HepG2 (cell line): Measurements from ENCODE around the gene ZFYVE26. TPM values are rescaled to one million over a fixed set of nuclear protein-coding genes. Genes with fewer than 3 reads are reported as not detected.

Experiments
- AKAP8 ChIP-seq: sonication (generic); formaldehyde crosslinking; IDR thresholded peaks from 2 replicates; pipeline ENCODE4 v1.5.1; 2020; ENCODE audit warnings: mild to moderate bottlenecking, missing genetic modification reagents
- CCDC6 ChIP-seq: sonication (generic); formaldehyde crosslinking; IDR thresholded peaks from 2 replicates; pipeline ENCODE4 v1.8.1; 2022; ENCODE audit warnings: mild to moderate bottlenecking, missing genetic modification reagents, moderate library complexity
- GFI1 ChIP-seq: sonication (generic); formaldehyde crosslinking; IDR thresholded peaks from 2 replicates; pipeline ENCODE4 v1.5.0; 2020; ENCODE audit warnings: missing genetic modification reagents, mild to moderate bottlenecking, borderline replicate concordance
- GTF3A ChIP-seq: sonication (generic); formaldehyde crosslinking; conservative IDR thresholded peaks from 2 replicates; pipeline ENCODE4 v1.4.0; 2020; ENCODE audit warnings: mild to moderate bottlenecking, missing genetic modification reagents
- MYNN ChIP-seq: sonication (generic); formaldehyde crosslinking; IDR thresholded peaks from 2 replicates; pipeline ENCODE4 v1.4.0; 2020; ENCODE audit warnings: mild to moderate bottlenecking, low read depth, missing genetic modification reagents
- MZF1 ChIP-seq: sonication (generic); formaldehyde crosslinking; IDR thresholded peaks from 2 replicates; pipeline ENCODE4 v1.8.1; 2023; ENCODE audit warnings: mild to moderate bottlenecking, missing genetic modification reagents, borderline replicate concordance
- RFX1 ChIP-seq: fragments of 450-650 bp; IDR thresholded peaks from 2 replicates; pipeline ENCODE4 v1.6.1; 2017
- SOX6 ChIP-seq, 2 experiments: fragments of 450-650 bp in 1 of 2; sonication (generic) in 1 of 2; formaldehyde crosslinking in 1 of 2; IDR thresholded peaks; 2 replicates each; pipeline versions ENCODE4 v1.4.0 to v1.6.1; 2017 to 2020; ENCODE audit warnings: antibody characterized with exemption in 1 of 2, mild to moderate bottlenecking in 1 of 2, missing genetic modification reagents in 1 of 2
- SP2 ChIP-seq: sonication (generic); formaldehyde crosslinking; IDR thresholded peaks from 2 replicates; pipeline ENCODE4 v1.5.1; 2020; ENCODE audit warnings: mild to moderate bottlenecking, missing genetic modification reagents
- TAF1 ChIP-seq: sonication (generic); formaldehyde crosslinking; IDR thresholded peaks from 2 replicates; pipeline ENCODE4 v1.4.0; 2020; ENCODE audit warnings: missing genetic modification reagents
- ZNF607 ChIP-seq: sonication (generic); formaldehyde crosslinking; IDR thresholded peaks from 2 replicates; pipeline ENCODE4 v1.5.1; 2020; ENCODE audit warnings: missing genetic modification reagents, mild to moderate bottlenecking, borderline replicate concordance
- ZNF670 ChIP-seq: sonication (generic); formaldehyde crosslinking; IDR thresholded peaks from 2 replicates; pipeline ENCODE4 v1.8.0; 2022; ENCODE audit warnings: mild to moderate bottlenecking, missing genetic modification reagents, borderline replicate concordance
- ZNF720 ChIP-seq: sonication (generic); formaldehyde crosslinking; IDR thresholded peaks from 2 replicates; pipeline ENCODE4 v1.4.0; 2020; ENCODE audit warnings: missing genetic modification reagents
- ZNF747 ChIP-seq: sonication (generic); formaldehyde crosslinking; IDR thresholded peaks from 2 replicates; pipeline ENCODE4 v1.8.1; 2023; ENCODE audit warnings: missing genetic modification reagents, mild to moderate bottlenecking, borderline replicate concordance
- ZNF766 ChIP-seq: sonication (generic); formaldehyde crosslinking; IDR thresholded peaks from 2 replicates; pipeline ENCODE4 v1.5.0; 2020; ENCODE audit warnings: missing genetic modification reagents, borderline replicate concordance
- polyA plus RNA-seq, 8 experiments: library from polyadenylated mRNA; depleted of rRNA in 3 of 8; stranded (reverse) in 7 of 8; unstranded in 1 of 8; fragments of >200 nt; fragmentation: Illumina TruSeq in 4 of 8; extraction: Trizol in 4 of 8; gene quantifications; 2 replicates each; pipeline versions ENCODE4 v1.2.1 to v1.2.3, GENCODE V29; 2011 to 2016; ENCODE audit warnings: low read depth in 4 of 8, missing spikeins in 1 of 8, mixed read lengths in 1 of 8; ENCODE audit not compliant: insufficient read depth in 1 of 8
- total RNA-seq, 5 experiments: library from RNA; depleted of rRNA; stranded (reverse); fragments of >200 nt; fragmentation: Illumina TruSeq; extraction: Trizol; gene quantifications; 2 replicates each; pipeline ENCODE4 v1.2.3, GENCODE V29; 2016; ENCODE audit warnings: low read depth in 1 of 5
- TF ChIP-seq, protein P1 (sequence below): IDR thresholded peaks from 2 replicates; pipeline ENCODE4 v1.6.1; 2012; ENCODE audit warnings: low read length, improper control_type of control experiment
- TF ChIP-seq, protein P2 (sequence below): sonication (generic); formaldehyde crosslinking; IDR thresholded peaks from 2 replicates; pipeline ENCODE4 v1.9.0; 2021; ENCODE audit warnings: missing genetic modification reagents, mild to moderate bottlenecking, borderline replicate concordance
- TF ChIP-seq, protein P3 (sequence below): sonication (generic); formaldehyde crosslinking; IDR thresholded peaks from 2 replicates; pipeline ENCODE4 v1.5.0; 2020; ENCODE audit warnings: missing genetic modification reagents
- TF ChIP-seq, protein P4 (sequence below): sonication (generic); formaldehyde crosslinking; IDR thresholded peaks from 2 replicates; pipeline ENCODE4 v1.8.0; 2022; ENCODE audit warnings: mild to moderate bottlenecking, missing genetic modification reagents; ENCODE audit not compliant: insufficient replicate concordance
- TF ChIP-seq, protein P5 (sequence below): sonication (generic); formaldehyde crosslinking; IDR thresholded peaks from 2 replicates; pipeline ENCODE4 v1.8.1; 2023; ENCODE audit warnings: missing genetic modification reagents, inconsistent platforms, borderline replicate concordance

The ZFYVE26 gene
- total and polyA plus RNA-seq, 2 of the 13 experiments (the other 11 are each of a cell fraction or from before 2014, with no cell fraction given), result 13.6 to 16.4 TPM

DNA sequence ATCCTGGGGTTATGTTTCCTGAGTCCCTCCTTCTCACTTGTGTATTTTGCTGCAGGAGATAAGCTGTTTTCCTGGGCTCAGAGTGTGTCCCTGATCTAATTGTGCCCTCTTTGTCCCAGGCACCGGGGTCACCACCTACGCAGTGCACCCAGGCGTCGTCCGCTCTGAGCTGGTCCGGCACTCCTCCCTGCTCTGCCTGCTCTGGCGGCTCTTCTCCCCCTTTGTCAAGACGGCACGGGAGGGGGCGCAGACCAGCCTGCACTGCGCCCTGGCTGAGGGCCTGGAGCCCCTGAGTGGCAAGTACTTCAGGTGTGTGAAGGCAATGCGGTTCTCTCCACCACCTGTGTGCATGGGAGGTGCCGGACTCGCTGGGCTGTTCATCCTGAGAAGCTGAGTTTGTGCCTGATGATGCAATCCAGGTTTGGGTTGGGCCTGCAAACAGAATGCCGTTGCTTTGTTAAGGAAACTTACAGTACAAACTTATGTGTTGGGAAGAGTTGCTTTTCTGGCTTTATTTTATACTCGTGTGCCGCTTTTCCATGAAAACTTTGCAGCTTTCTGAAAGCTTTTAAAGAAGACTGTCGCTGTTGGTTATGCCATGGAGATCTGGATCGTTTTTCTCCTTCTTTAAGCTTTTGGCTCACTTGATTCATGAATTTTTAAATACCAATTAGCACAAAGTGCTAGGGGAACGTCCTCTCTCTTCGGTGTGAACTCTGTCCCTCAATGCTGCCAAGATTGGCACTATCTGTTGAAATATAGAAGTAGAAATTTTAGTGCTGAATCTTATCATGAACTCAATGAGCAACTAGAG, 87.1 kb downstream of the ZFYVE26 start (continued):
- 0 out of 2 replicates have a peak, but pooled peaks have one; percentile 35 for TF ChIP-seq ZNF747 (CRISPR knock-in tag)
- TF ChIP-seq MZF1, result no peak
- peak; percentile 33; the same call in 1 of the 2 replicates for TF ChIP-seq ZNF607 (CRISPR knock-in tag)
- TF ChIP-seq ZNF720 (CRISPR knock-in tag), result no peak
- no peak for TF ChIP-seq SOX6 (IDR thresholded peaks at IDR 0.05)
- TF ChIP-seq SOX6 (CRISPR knock-in tag; IDR thresholded peaks at IDR 0.05), result peak; percentile 89
- no peak for TF ChIP-seq CCDC6 (CRISPR knock-in tag)
- TF ChIP-seq, protein P1, sequence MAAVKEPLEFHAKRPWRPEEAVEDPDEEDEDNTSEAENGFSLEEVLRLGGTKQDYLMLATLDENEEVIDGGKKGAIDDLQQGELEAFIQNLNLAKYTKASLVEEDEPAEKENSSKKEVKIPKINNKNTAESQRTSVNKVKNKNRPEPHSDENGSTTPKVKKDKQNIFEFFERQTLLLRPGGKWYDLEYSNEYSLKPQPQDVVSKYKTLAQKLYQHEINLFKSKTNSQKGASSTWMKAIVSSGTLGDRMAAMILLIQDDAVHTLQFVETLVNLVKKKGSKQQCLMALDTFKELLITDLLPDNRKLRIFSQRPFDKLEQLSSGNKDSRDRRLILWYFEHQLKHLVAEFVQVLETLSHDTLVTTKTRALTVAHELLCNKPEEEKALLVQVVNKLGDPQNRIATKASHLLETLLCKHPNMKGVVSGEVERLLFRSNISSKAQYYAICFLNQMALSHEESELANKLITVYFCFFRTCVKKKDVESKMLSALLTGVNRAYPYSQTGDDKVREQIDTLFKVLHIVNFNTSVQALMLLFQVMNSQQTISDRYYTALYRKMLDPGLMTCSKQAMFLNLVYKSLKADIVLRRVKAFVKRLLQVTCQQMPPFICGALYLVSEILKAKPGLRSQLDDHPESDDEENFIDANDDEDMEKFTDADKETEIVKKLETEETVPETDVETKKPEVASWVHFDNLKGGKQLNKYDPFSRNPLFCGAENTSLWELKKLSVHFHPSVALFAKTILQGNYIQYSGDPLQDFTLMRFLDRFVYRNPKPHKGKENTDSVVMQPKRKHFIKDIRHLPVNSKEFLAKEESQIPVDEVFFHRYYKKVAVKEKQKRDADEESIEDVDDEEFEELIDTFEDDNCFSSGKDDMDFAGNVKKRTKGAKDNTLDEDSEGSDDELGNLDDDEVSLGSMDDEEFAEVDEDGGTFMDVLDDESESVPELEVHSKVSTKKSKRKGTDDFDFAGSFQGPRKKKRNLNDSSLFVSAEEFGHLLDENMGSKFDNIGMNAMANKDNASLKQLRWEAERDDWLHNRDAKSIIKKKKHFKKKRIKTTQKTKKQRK, result no peak
- no peak for TF ChIP-seq MYNN (CRISPR knock-in tag)
- no peak for TF ChIP-seq SP2 (CRISPR knock-in tag)
- TF ChIP-seq, protein P2, sequence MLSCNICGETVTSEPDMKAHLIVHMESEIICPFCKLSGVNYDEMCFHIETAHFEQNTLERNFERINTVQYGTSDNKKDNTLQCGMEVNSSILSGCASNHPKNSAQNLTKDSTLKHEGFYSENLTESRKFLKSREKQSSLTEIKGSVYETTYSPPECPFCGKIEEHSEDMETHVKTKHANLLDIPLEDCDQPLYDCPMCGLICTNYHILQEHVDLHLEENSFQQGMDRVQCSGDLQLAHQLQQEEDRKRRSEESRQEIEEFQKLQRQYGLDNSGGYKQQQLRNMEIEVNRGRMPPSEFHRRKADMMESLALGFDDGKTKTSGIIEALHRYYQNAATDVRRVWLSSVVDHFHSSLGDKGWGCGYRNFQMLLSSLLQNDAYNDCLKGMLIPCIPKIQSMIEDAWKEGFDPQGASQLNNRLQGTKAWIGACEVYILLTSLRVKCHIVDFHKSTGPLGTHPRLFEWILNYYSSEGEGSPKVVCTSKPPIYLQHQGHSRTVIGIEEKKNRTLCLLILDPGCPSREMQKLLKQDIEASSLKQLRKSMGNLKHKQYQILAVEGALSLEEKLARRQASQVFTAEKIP (CRISPR knock-in tag), result no peak
- TF ChIP-seq, protein P3, sequence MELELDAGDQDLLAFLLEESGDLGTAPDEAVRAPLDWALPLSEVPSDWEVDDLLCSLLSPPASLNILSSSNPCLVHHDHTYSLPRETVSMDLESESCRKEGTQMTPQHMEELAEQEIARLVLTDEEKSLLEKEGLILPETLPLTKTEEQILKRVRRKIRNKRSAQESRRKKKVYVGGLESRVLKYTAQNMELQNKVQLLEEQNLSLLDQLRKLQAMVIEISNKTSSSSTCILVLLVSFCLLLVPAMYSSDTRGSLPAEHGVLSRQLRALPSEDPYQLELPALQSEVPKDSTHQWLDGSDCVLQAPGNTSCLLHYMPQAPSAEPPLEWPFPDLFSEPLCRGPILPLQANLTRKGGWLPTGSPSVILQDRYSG, result no peak
- TF ChIP-seq, protein P4, sequence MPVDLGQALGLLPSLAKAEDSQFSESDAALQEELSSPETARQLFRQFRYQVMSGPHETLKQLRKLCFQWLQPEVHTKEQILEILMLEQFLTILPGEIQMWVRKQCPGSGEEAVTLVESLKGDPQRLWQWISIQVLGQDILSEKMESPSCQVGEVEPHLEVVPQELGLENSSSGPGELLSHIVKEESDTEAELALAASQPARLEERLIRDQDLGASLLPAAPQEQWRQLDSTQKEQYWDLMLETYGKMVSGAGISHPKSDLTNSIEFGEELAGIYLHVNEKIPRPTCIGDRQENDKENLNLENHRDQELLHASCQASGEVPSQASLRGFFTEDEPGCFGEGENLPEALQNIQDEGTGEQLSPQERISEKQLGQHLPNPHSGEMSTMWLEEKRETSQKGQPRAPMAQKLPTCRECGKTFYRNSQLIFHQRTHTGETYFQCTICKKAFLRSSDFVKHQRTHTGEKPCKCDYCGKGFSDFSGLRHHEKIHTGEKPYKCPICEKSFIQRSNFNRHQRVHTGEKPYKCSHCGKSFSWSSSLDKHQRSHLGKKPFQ (CRISPR knock-in tag), result peak; percentile 61
- peak; percentile 40; the same call in 1 of the 2 replicates for TF ChIP-seq ZNF766 (CRISPR knock-in tag)
- TF ChIP-seq ZNF670, result no peak
- TF ChIP-seq AKAP8 (CRISPR knock-in tag), result no peak
- TF ChIP-seq, protein P5, sequence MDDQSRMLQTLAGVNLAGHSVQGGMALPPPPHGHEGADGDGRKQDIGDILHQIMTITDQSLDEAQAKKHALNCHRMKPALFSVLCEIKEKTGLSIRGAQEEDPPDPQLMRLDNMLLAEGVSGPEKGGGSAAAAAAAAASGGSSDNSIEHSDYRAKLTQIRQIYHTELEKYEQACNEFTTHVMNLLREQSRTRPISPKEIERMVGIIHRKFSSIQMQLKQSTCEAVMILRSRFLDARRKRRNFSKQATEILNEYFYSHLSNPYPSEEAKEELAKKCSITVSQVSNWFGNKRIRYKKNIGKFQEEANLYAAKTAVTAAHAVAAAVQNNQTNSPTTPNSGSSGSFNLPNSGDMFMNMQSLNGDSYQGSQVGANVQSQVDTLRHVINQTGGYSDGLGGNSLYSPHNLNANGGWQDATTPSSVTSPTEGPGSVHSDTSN (CRISPR knock-in tag), result no peak
- peak; percentile 47; the same call in 1 of the 2 replicates for TF ChIP-seq TAF1
- no peak for TF ChIP-seq GTF3A (CRISPR knock-in tag)
- TF ChIP-seq GFI1 (CRISPR knock-in tag), result no peak
- TF ChIP-seq RFX1, result no peak
